ENCODE data around the gene CINP. TPM values are rescaled to one million over a fixed set of nuclear protein-coding genes. Genes with fewer than 3 reads are reported as not detected.
"Not testable (repeated sequence)": the region's sequence is repeated elsewhere in the genome, so short reads cannot be mapped to it uniquely, and the experiment has no call there.

CINP gene
- total RNA-seq, 1 experiment from 2014 or later, result 70.8 TPM

DNA sequence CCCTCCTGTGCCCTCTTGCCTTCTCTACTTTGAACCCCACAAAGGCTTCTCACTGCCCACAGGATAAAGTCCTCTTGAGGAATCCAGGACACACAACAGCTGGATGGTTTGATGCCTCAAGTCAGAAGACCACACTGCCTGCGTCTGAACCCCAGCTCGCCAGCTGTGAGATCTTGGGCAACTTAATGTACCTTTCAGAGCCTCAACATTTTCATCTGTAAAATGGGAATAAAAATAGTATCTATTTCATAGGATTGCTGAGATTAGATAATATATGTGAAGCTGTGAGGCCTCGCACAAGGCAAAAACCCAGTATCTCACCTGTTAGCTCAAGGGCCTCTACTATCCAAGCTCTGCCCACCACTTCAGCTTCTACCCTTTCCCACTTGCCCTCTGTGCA, 2.3 kb downstream of the CINP start:
- no peak for DNase-seq (ENCODE audit: low spot score)
- in situ Hi-C loops (cut with HindIII; ENCODE audit: low sequenced_read_pairs), result no loop called here

DNA sequence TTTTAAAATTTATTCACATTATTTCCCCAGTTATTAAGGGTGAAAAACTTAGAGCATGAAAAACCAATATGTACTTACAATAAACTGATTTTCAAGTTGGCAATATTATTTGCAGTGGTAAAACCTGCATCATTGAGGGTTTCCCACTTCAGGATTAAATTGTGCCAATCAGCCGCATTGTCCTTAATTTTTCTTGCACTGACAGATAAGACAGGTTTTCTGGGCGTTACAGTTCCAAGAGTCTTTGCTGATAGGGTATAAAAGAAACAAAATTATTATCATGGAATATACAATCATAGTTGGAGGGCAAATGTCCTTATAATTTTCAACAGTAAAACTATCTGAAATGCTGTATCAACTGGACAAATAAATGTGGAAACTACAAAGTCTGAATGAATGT, 3.3 kb downstream of the CINP start:
- DNase-seq (ENCODE audit: low spot score), result no peak
- in situ Hi-C loops (cut with HindIII; ENCODE audit: low sequenced_read_pairs), result no loop called here

DNA sequence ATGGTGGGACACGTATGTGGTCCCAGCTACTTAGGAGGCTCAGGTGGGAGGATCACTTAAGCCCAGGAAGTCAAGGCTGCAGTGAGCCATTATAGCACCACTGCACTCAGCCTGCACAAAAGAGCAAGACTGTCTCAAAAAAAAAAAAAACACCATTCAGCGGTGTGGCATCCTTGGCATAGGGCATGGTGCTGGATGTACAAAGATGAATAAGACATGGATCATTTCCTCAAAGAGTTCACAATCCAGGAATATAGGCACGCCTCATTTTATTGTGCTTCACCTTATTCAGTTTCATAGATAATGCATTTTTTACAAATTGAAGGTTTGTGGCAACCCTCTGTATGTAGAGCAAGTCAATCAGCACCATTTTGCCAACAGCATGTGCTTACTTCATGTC, 6.4 kb downstream of the CINP start:
- DNase-seq (ENCODE audit: low spot score), result no peak
- in situ Hi-C loops (cut with HindIII; ENCODE audit: low sequenced_read_pairs), result no loop called here

DNA sequence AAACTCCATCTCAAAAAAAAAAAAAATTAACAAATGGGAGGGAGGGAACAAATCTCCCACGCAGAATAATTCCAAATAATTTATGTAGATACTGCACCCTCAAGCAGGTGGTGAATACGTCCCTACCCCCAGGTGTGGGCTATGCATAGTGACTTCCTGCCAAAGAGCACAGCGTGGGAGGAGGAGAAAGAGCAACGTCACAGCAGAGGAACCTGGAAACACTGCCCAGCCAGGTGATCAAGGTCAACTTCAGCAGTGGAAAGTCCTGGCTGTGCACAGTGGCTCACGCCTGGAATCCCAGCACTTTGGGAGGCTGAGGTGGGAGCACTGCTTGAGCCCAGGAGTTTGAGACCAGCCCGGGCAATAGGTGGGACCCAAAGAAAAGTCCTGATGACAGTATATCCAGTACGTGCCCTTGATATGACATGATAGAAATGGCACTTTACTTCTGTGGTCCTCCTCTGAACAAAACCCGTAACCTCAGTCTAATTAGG, 9.5 kb downstream of the CINP start:
- DNase-seq (ENCODE audit: low spot score), result no peak
- in situ Hi-C loops (cut with HindIII; ENCODE audit: low sequenced_read_pairs), result no loop called here

DNA sequence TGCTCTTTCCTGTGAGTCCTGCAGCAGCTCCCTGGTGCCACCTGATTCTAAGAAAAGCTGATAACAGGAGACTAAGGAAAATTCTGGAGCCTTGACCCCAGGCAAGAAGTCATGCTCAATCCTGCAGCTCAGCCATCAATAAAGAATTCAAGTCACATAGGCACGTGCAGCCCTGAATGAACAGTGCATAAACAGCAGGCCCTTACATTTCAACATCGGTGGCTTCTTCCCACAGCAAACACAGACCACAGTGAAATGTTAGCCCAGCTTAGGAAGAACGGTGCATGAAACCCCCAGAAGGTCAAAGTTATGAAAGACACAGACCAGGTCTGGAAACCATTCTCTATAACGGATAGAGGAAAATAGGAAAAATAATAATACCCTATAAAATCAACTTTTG, 10.5 kb downstream of the CINP start:
- in situ Hi-C loops (cut with HindIII; ENCODE audit: low sequenced_read_pairs), result no loop called here
- DNase-seq (ENCODE audit: low spot score), result no peak

DNA sequence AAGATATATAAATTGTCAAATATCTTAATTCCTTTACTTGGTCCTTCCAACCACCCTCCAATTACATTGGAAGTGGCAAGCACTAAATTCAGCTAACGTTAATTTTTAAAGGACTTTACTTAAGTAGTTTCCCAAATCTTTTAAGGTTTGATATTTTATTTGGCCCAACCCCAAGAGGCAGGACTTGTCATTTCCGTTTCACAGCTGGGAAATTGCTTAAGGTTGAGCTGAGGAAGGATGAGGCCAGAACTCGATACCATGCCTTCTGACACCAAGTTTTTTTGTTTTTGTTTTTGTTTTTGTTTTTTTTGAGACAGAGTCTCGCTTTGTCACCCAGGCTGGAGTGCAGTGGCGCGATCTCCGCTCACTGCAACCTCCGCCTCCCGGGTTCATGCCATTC, 11.1 kb downstream of the CINP start:
- in situ Hi-C loops (cut with HindIII; ENCODE audit: low sequenced_read_pairs); DNase-seq (ENCODE audit: low spot score): not testable (repeated sequence)

DNA sequence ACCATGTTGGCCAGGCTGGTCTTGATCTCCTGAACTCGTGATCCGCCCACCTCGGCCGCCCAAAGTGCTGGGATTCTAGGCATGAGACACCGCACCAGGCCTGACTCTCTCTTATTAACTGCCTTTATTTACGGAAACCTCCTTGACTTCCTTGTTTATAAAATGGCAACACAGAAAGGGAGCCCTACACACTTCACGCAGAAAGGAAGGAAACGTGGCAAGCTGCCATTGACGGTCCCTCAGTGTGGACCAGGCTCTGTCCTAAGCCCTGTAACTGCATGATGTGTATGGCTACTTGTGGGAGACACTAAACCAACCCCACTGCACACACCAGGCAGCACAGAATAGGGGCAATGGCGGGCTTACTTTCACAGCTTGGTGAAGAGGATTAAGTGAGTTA, 11.7 kb downstream of the CINP start:
- no peak for DNase-seq (ENCODE audit: low spot score)
- in situ Hi-C loops (cut with HindIII; ENCODE audit: low sequenced_read_pairs), result no loop called here

DNA sequence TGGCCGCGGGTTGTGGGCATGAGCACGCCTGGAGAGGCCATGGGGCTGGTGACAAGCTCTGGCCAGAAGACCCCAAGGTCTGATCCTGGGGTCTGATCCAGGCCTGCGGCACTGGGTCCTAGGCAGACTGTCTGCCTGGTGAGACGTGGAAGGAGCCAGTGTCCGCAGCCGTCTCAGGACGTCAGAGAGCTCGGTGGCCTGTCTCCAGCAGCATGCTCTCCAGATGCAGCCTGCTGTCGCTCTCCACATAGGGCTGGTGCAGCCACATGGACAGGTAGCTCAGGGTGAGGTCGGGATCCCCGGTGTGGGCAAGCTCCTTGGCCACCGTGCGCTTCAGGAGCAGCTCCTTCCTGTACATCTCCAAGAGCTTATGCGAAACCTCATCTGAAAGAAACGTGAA, 14.3 kb downstream of the CINP start:
- in situ Hi-C loops (cut with HindIII; ENCODE audit: low sequenced_read_pairs), result no loop called here
- no peak for DNase-seq (ENCODE audit: low spot score)

DNA sequence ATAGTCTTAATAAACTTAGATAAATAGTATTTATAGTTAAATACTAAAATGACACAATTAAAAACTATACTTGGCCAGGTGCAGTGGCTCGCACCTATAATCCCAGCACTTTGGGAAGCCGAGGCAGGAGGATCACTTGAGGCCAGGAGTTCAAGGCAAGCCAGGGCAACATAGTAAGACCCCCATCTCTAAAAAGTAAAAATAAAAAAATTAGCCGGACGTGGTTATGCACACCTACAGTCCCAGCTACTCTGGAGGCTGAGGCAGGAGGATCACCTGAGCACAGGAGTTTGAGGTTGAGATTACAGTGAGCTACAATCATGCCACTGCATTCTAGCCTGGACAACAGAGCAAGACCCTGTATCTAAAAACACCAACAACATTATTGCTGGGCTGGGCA, 16.0 kb downstream of the CINP start:
- in situ Hi-C loops (cut with HindIII; ENCODE audit: low sequenced_read_pairs), result no loop called here
- no peak for DNase-seq (ENCODE audit: low spot score)

DNA sequence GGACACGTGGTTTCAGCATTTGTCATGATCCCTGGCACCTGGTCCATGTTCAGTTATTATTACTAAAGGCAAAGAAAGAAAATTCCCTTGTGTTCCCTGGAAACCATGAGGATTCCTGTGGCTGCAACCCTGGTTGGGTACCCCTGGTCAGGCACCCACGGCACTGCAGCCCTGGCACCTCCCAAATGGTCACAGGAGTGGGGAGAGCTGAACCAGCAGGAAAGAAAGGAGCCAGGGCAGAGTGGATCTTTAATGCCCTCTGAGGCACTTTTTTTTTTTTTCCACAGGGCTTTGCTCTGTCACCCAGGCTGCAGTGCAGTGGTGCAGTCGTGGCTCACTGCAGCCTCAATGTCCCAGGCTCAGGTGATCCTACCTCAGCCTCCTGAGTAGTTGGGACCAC, 17.5 kb downstream of the CINP start:
- DNase-seq (ENCODE audit: low spot score), result no peak
- in situ Hi-C loops (cut with HindIII; ENCODE audit: low sequenced_read_pairs), result no loop called here

DNA sequence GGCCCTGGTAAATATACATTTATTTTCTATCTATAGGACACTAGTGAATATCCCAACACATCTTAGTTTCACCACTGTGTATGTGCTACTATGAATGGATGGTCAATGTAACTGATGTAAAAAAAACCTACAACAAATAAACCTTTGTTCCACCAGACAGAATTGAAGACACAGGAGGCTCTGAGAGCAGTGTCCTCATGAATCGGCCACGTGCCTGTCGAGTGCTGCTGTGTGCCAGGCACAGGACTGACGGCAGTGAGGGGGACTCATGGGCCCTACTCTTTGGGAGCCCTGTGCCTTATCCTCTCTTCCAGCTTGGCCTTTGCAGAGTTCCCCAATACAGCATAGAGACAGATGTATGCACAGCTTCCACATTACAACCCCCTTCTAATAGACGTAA, 18.2 kb downstream of the CINP start:
- in situ Hi-C loops (cut with HindIII; ENCODE audit: low sequenced_read_pairs), result no loop called here
- DNase-seq (ENCODE audit: low spot score), result no peak

DNA sequence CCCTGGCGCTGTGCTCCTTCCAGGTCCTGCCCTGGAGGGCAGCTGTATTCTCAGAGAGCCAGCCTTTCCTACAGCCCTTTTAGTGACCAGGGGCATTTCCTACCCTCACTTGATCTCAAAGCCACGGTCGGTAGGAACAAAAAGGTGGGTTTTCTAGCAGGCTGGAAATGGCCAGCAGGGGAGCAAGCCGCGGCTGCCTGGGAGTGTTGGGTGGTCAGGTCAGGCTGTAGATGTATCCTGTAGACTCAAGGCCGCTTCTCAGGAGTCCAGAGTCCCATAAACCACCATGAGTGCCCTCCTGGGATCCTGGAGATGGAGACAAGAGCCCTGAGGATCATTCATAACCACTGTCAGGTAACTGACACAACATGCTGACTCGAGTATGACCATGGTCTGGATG, 18.6 kb downstream of the CINP start:
- no peak for DNase-seq (ENCODE audit: low spot score)
- in situ Hi-C loops (cut with HindIII; ENCODE audit: low sequenced_read_pairs), result no loop called here

DNA sequence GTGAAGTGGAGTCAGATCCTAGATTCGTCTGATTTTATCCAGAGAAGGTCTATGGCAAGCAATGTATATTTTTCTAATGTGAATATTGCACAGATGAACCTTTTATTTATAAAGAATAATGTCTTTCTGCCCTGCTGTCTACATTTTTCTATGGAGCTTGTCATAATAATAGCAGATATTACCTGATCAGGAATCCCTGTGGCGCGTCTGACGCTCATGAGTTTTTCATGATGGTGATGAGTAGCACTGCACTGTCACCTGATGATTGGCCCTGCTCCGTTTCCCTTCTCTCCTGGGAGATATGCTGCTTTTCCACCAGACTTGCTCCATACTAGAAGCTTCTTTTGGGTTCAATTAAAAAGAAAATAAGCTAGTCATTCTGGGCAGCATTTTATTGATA, 20.5 kb downstream of the CINP start:
- no peak for DNase-seq (ENCODE audit: low spot score)
- in situ Hi-C loops (cut with HindIII; ENCODE audit: low sequenced_read_pairs), result no loop called here

DNA sequence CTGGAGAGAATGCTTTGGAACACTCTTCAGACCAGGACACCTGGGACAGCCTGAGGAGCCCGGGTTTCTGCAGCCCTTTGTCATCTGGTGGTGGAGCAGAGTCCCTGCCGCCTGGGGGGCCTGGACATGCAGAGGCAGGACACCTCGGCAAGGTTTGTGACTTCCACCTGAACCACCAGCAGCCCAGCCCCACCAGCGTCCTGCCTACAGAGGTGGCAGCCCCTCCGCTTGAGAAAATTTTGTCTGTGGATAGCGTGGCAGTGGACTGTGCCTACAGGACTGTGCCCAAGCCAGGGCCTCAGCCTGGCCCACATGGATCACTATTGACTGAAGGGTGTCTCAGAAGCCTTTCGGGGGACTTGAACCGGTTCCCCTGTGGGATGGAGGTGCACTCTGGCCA, 21.1 kb downstream of the CINP start:
- no peak for DNase-seq (ENCODE audit: low spot score)
- in situ Hi-C loops (cut with HindIII; ENCODE audit: low sequenced_read_pairs), result no loop called here

DNA sequence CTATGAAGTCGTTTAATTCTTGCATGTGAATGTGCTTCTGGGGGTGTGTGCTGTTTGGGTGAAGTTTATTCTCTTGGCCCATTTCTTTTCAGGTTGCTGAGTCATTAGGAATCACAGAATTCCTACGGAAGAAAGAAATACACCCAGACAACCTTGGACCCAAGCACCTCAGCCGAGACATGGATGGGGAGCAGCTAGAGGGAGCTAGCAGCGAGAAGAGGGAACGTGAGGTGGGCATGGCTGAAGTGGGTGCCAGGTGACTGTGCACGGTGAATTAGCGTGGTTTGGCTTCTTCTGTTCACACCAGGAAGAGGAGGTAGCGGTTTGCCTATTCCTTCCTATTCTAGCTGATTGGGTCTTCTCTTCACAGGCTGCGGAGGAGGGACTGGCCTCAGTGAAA, 24.0 kb downstream of the CINP start:
- no peak for DNase-seq (ENCODE audit: low spot score)
- in situ Hi-C loops (cut with HindIII; ENCODE audit: low sequenced_read_pairs), result no loop called here

DNA sequence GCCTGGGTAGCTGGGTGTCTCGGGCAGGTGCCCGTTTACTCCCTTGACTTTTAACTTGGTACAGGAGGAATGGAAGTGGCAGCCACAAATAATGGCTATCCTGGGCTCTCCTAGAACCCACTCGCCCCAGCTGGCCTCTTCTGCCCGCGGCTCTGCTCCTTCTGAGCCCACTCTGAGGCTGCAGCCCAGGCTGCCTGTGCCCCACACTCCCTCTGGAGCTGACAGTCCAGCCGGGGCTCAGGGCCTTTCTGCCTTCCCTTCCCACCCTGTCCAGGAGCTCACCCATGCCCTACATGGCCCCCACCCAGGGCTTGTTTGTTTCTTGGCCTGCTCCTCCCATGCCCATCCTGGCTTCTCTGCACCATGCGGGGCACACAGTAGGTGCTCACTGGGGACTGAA, 27.5 kb downstream of the CINP start:
- no peak for DNase-seq (ENCODE audit: low spot score)
- in situ Hi-C loops (cut with HindIII; ENCODE audit: low sequenced_read_pairs), result no loop called here

DNA sequence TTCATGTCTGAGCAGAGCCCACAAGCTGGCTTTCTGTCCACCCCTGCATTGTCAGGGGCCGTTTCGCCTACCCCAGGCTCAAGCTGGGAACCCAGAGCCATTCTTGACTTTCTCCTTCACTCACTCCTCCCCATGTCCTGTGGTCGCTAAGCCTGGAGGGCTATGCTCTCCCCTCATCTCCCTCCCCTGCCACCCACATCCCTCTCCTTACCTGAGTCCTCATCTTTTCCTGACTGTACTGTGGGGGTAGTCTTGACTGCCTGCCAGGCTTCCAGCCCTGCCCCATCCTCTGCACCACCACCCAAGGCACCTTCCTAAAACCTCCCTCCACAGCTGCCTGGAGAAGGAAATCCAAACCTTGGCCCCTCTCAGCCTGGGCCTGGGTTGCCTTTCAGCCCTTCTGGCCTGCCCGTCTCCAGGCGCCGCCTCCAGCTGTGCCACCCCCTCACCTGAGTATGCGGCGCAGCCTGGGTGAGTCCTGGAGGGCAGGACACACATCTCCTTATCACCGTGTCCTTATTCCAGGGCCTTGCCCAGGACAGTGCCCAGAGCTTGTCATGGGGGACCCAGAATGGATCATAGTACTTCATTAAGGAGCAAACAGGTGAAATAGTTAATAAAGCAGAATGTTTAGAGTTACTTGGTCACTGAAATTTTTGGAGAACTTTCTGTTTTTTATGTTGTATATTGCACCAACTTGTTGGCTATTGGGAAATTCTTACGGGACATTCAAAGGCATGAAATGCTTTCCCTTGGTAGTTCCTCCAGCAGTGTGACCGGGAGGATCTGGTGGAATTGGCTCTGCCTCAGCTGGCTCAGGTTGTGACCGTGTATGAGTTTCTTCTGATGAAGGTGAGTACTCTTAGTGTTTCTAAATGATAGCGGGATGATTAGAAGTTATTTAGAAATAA, 28.6 kb downstream of the CINP start:
- in situ Hi-C loops (cut with HindIII; ENCODE audit: low sequenced_read_pairs), result no loop called here
- DNase-seq (ENCODE audit: low spot score), result no peak

DNA sequence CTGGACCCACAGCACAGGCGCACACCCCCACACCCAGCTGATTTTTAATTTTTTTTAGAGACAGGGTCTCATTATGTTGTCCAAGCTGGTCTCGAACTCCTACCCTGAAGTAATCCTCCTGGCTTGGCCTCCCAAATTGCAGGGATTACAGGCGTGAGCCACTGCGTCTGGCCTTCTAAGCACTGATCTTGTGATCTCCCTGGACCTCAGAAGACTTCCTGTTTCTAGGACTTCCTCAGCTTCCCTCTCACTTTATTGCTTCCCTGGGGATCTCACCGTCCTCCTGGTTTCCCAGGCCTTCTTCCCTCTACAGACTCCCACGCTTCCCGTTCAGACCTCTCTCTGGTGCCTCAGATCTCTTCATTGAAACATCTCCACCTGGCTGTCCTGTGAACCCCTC, 29.3 kb downstream of the CINP start:
- no peak for DNase-seq (ENCODE audit: low spot score)
- in situ Hi-C loops (cut with HindIII; ENCODE audit: low sequenced_read_pairs), result no loop called here

DNA sequence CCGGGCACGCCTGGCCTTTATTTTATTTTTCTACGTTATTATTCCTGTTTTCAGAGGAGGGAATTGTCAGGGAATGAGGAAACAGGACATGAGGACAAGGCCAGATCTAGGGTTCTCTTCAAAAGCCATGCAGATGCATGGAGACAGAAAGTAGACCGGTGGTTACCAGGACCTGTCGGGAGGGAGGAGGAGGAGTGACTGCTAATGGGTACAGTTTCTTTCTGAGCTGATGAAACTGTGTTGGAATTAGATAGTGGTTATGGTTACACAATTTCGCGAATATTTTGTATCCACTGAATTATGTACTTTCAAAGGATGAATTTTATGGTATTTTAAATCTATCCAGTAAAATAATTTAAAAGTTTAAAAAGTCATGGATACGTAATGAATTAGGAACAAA, 31.9 kb downstream of the CINP start:
- in situ Hi-C loops (cut with HindIII; ENCODE audit: low sequenced_read_pairs), result no loop called here
- no peak for DNase-seq (ENCODE audit: low spot score)

DNA sequence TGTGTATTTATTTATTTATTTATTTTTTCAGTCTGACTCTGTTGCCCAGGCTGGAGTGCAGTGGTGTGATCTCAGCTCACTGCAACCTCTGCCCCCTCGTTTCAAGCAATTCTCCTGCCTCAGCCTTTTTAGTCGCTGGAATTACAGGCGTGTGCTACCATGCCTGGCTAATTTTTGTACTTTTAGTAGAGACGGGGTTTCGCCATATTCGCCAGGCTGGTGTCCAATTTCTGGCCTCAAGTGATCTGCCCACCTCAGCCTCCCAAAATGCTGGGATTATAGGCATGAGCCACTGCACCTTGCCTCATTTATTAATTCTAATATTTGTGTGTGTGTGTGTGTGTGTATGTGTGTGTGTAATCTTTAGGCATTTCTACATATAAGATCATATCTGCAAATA, 33.3 kb downstream of the CINP start:
- in situ Hi-C loops (cut with HindIII; ENCODE audit: low sequenced_read_pairs); DNase-seq (ENCODE audit: low spot score): not testable (repeated sequence)

DNA sequence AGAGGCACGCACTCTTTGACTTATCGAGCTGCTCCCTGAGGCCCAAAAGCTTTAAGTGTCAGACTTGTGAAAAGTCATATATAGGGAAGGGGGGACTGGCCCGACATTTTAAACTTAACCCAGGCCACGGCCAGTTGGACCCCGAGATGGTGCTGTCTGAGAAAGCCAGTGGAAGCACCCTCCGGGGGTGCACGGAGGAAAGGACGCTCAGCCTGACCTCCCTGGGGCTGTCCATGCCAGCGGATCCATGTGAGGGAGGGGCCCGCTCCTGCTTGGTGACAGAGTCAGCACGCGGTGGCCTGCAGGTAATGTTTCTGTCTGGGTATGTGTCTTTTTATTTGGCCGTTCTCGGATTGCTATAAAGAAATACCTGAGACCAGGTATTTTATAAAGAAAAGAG, 36.1 kb downstream of the CINP start:
- DNase-seq (ENCODE audit: low spot score), result no peak
- in situ Hi-C loops (cut with HindIII; ENCODE audit: low sequenced_read_pairs), result no loop called here
